Type B pancreatic cell (in vitro differentiated cells): ENCODE data around the gene SLC66A1. TPM values are rescaled to one million over a fixed set of nuclear protein-coding genes. Genes with fewer than 3 reads are reported as not detected.

ENCODE experiments used
- DNase-seq: peaks from one replicate; pipeline ENCODE4 v3.0.0; 2021; ENCODE audit warnings: mixed read lengths; ENCODE audit not compliant: unreplicated experiment; ENCODE audit errors: extremely low spot score
- H3K27ac Mint-ChIP-seq: 2 replicates; pipeline ENCODE4 v1.8.0; 2021; ENCODE audit warnings: mild to moderate bottlenecking, mixed read lengths
- H3K27me3 Mint-ChIP-seq: 2 replicates; pipeline ENCODE4 v1.8.0; 2021; ENCODE audit warnings: mixed read lengths
- H3K36me3 Mint-ChIP-seq: 2 replicates; pipeline ENCODE4 v1.8.0; 2021; ENCODE audit warnings: mixed read lengths
- H3K4me1 Mint-ChIP-seq: one replicate; pipeline ENCODE4 v1.8.0; 2021; ENCODE audit warnings: mixed read lengths; ENCODE audit not compliant: unreplicated experiment
- H3K4me3 Mint-ChIP-seq: 2 replicates; pipeline ENCODE4 v1.8.0; 2021; ENCODE audit warnings: mild to moderate bottlenecking, mixed read lengths
- H3K9me3 Mint-ChIP-seq: 2 replicates; pipeline ENCODE4 v1.8.0; 2021; ENCODE audit warnings: mixed read lengths
- total RNA-seq: library from RNA; stranded (reverse); gene quantifications from 2 replicates; pipeline ENCODE4 v1.2.1, GENCODE V29; 2021; ENCODE audit warnings: low replicate concordance
- TF ChIP-seq, protein P1 (sequence below): fragments of 200-600 bp; sonication (generic); conservative IDR thresholded peaks from 2 replicates; pipeline ENCODE4 v1.5.0; 2021; ENCODE audit warnings: antibody characterized with exemption, mild to moderate bottlenecking

Gene SLC66A1
- total RNA-seq, 1 donor from 2014 or later, result 24.1 TPM

DNA sequence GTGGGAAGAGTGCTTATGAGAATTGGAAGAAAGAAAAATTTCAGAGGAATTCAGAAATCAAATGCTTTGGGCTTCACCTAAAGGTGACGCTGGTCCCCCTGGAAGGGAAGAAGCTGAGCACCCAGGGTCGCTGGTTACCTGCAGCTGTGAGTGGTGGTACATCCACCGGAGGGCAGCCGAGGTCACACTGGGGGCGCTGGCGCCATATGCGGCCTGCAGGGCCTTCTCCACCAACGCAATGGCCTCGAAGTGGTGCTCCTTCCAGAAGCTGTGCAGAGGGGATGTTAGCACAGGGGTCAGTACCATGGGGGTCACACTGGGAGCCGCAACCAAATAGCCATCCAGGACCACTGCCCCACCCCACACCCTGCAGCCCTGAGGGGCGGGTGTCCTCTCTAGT, 6.2 kb upstream of the SLC66A1 start:
- Mint-ChIP-seq H3K9me3 (no peaks in the 10 kb centered on the region), H3K4me3 (no peak overlapping the region), H3K4me1 (peaks cover 9% of the 10 kb centered on the region), H3K27me3 (no peaks in the 10 kb centered on the region), H3K36me3 (peaks cover 32% of the 10 kb centered on the region), H3K27ac (no peak overlapping the region)
- no peak for DNase-seq
- TF ChIP-seq, protein P1, sequence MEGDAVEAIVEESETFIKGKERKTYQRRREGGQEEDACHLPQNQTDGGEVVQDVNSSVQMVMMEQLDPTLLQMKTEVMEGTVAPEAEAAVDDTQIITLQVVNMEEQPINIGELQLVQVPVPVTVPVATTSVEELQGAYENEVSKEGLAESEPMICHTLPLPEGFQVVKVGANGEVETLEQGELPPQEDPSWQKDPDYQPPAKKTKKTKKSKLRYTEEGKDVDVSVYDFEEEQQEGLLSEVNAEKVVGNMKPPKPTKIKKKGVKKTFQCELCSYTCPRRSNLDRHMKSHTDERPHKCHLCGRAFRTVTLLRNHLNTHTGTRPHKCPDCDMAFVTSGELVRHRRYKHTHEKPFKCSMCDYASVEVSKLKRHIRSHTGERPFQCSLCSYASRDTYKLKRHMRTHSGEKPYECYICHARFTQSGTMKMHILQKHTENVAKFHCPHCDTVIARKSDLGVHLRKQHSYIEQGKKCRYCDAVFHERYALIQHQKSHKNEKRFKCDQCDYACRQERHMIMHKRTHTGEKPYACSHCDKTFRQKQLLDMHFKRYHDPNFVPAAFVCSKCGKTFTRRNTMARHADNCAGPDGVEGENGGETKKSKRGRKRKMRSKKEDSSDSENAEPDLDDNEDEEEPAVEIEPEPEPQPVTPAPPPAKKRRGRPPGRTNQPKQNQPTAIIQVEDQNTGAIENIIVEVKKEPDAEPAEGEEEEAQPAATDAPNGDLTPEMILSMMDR, result no peak

DNA sequence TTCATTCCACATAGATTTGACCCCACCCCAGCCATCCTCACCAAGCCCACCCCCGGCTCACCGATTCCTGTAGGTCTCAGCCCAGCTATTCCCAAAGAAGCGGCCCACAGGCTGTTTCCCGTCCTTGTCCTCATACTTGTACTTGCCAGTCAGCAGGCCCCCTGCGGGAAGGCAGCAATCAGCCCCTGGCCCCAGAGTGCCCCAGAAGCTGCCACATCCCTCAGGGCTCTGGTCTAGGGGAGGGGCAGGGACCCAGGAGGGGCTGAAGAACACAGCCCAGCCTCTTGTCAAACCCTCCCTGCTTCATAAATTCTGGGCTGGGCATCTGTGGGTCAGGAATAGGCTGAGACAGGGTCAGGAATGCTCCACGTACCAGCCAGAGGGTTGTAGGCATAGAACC, 5.2 kb upstream of the SLC66A1 start:
- no peak overlapping the region for H3K27ac Mint-ChIP-seq
- TF ChIP-seq, protein P1, result no peak
- H3K27me3 Mint-ChIP-seq, result no peaks in the 10 kb centered on the region
- peaks cover 32% of the 10 kb centered on the region for H3K36me3 Mint-ChIP-seq
- H3K4me1 Mint-ChIP-seq, result peaks cover 13% of the 10 kb centered on the region
- no peak for DNase-seq
- no peaks in the 10 kb centered on the region for H3K9me3 Mint-ChIP-seq
- no peak overlapping the region for H3K4me3 Mint-ChIP-seq

- TF ChIP-seq, protein P1, result no peak
- Mint-ChIP-seq H3K27me3 (no peaks in the 10 kb centered on the region), H3K9me3 (no peaks in the 10 kb centered on the region), H3K36me3 (peaks cover 32% of the 10 kb centered on the region), H3K4me1 (peaks cover 14% of the 10 kb centered on the region), H3K27ac (no peak overlapping the region), H3K4me3 (peak overlapping the region; percentile 27)
- no peak for DNase-seq
Measured at GRCh38 chr1:19307794-19308508, 4.2 kb upstream of the SLC66A1 start.

GRCh38 chr1:19308509-19308907, 3.6 kb upstream of the SLC66A1 start:
- TF ChIP-seq, protein P1, result no peak
- Mint-ChIP-seq H3K27ac (no peak overlapping the region), H3K4me1 (peaks cover 20% of the 10 kb centered on the region), H3K36me3 (peaks cover 29% of the 10 kb centered on the region), H3K4me3 (peak overlapping the region; percentile 71), H3K27me3 (no peaks in the 10 kb centered on the region), H3K9me3 (no peaks in the 10 kb centered on the region)
- DNase-seq, result no peak

GRCh38 chr1:19309123-19309813, 2.9 kb upstream of the SLC66A1 start:
- DNase-seq, result no peak
- peak overlapping the region; percentile 71 for H3K4me3 Mint-ChIP-seq
- H3K27ac Mint-ChIP-seq, result no peak overlapping the region
- TF ChIP-seq, protein P1, result no peak
- peaks cover 26% of the 10 kb centered on the region for H3K36me3 Mint-ChIP-seq
- H3K27me3 Mint-ChIP-seq, result no peaks in the 10 kb centered on the region
- H3K4me1 Mint-ChIP-seq, result peaks cover 20% of the 10 kb centered on the region
- no peaks in the 10 kb centered on the region for H3K9me3 Mint-ChIP-seq
